ENCODE results near the gene MFAP4. TPM values are rescaled to one million over a fixed set of nuclear protein-coding genes. Genes with fewer than 3 reads are reported as not detected.

The MFAP4 gene
- total and polyA plus RNA-seq, 9 of the 15 experiments (the other 6 are each of a cell fraction or from before 2014, with no cell fraction given), result 0.07 to 0.24 TPM; not detected in 7

GRCh38 chr17:19362277-19363113 lies 24.5 kb downstream of the MFAP4 start, which contains the start of gene B9D1 (continued):
- TF ChIP-seq E2F3 (CRISPR knock-in tag; IDR thresholded peaks at IDR 0.05) (no peak), SRF (CRISPR knock-in tag; IDR thresholded peaks at IDR 0.05) (no peak), TGIF2 (CRISPR knock-in tag; IDR thresholded peaks at IDR 0.05) (no peak), RHOXF2B (CRISPR knock-in tag; conservative IDR thresholded peaks at IDR 0.05) (no peak), FOXA1 (IDR thresholded peaks at IDR 0.05; ENCODE audit: borderline replicate concordance) (no peak), PML (IDR thresholded peaks at IDR 0.05; ENCODE audit: low read length) (no peak), ZBTB12 (CRISPR knock-in tag; IDR thresholded peaks at IDR 0.05) (0 out of 2 replicates have a peak, but pooled peaks have one; percentile 36), SMARCA5 (IDR thresholded peaks at IDR 0.05) (no peak), CC2D1A (IDR thresholded peaks at IDR 0.05) (peak; percentile 70; the same call in 1 of the 2 replicates), CHD1 (IDR thresholded peaks at IDR 0.05; ENCODE audit: low read length) (no peak), ZFP36 (IDR thresholded peaks at IDR 0.05; ENCODE audit: low read depth, low read length, partially characterized antibody) (peak; percentile 23), MED1 (CRISPR knock-in tag; IDR thresholded peaks at IDR 0.05; ENCODE audit: borderline replicate concordance) (no peak), MYC (IDR thresholded peaks at IDR 0.05; ENCODE audit: low read depth, low read length) (no peak; the same call in 1 of the 2 replicates), MYC (CRISPR knock-in tag; IDR thresholded peaks at IDR 0.05; ENCODE audit: borderline replicate concordance, low read depth) (no peak), HMG20A (CRISPR knock-in tag; conservative IDR thresholded peaks at IDR 0.05) (no peak), SRSF9 (IDR thresholded peaks at IDR 0.05; ENCODE audit: borderline replicate concordance, low read depth, low read length) (no peak), TSHZ1 (CRISPR knock-in tag; IDR thresholded peaks at IDR 0.05) (no peak), ATF7 (IDR thresholded peaks at IDR 0.05) (0 out of 2 replicates have a peak, but pooled peaks have one; percentile 48), AFF1 (IDR thresholded peaks at IDR 0.05; ENCODE audit: low read depth in 1 of 2, partially characterized antibody in 2 of 2) (no peak)
